ENCODE data around the gene KIF3B. TPM values are rescaled to one million over a fixed set of nuclear protein-coding genes. Genes with fewer than 3 reads are reported as not detected.

The KIF3B gene
- total RNA-seq, 1 experiment from 2014 or later, result 31.5 TPM

DNA sequence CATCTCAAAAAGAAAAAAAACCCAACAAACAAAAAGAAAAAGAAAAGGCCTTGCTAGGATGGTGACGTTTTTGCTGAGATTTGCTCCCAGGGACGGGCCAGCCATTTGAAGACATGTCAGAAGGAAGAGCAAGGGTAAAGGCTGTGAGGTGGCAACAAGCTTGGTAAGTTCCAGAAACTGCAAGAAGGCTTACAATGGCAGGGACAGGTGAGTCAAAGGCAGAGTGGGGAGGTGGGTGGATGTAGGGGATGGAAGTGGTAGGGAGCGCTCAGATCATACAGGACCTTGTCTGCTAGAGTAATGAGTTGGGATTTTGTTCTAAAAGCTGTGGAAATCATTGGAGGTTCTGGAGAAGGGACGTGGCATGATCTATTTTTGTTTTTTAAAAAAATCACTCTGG is 4.3 kb downstream of the KIF3B start:
- peaks cover 3 to 23% of the 10 kb centered on the region in 2 experiments for H3K4me1 ChIP-seq (ENCODE audit: control insufficient read depth in 1 of 2, insufficient read depth in 2 of 2, low read length in 2 of 2)
- no peaks in the 10 kb centered on the region for H4K20me1 ChIP-seq (ENCODE audit: insufficient read depth)
- DNase-seq (ENCODE audit: low read depth, low spot score), result no peak
- no peak overlapping the region for H2AFZ ChIP-seq (ENCODE audit: low read depth, low read length, poor library complexity, severe bottlenecking)
- RAD21 ChIA-PET (ENCODE audit: low non-redundant PET in 1 of 2, low total read pairs in 2 of 2, uncharacterized antibody in 2 of 2, unreplicated experiment in 2 of 2), result no interaction called here
- CTCF ChIA-PET, result no interaction called here
- no TSS peak for BruUV-seq (replicated peaks)
- H3K27ac ChIP-seq (ENCODE audit: low read depth, low read length), result no peak overlapping the region
- no peak overlapping the region for H3K9ac ChIP-seq (ENCODE audit: low read length)
- intact Hi-C loops (cut with micrococcal nuclease), result no loop called here
- H3K4me3 ChIP-seq (replicated peaks in 1 of 2; ENCODE audit: low read depth in 1 of 2, low read length in 2 of 2), result no peak overlapping the region
- no peaks in the 10 kb centered on the region for H3K9me3 ChIP-seq (ENCODE audit: control insufficient read depth in 1 of 2, insufficient read depth in 1 of 2, low read depth in 1 of 2, low read length in 2 of 2)
- no peaks in the 10 kb centered on the region for H3K9me2 ChIP-seq (ENCODE audit: insufficient read depth)
- H3K27me3 ChIP-seq (ENCODE audit: insufficient read depth, low read length), result no peaks in the 10 kb centered on the region
- ATAC-seq, result no peak
- TF ChIP-seq CEBPB (IDR thresholded peaks at IDR 0.05; ENCODE audit: low read depth) (no peak), SP1 (IDR thresholded peaks at IDR 0.05; ENCODE audit: low read depth) (no peak), TCF7L2 (IDR thresholded peaks at IDR 0.05; ENCODE audit: borderline replicate concordance, extremely low read depth, insufficient read depth, insufficient read length) (no peak), SIN3A (IDR thresholded peaks at IDR 0.05; ENCODE audit: low read depth) (no peak), RAD21 (IDR thresholded peaks at IDR 0.05; ENCODE audit: low read depth) (no peak), YY1 (IDR thresholded peaks at IDR 0.05; ENCODE audit: extremely low read depth, insufficient replicate concordance, low read depth, low read length) (no peak), SRF (IDR thresholded peaks at IDR 0.05; ENCODE audit: low read depth) (no peak), EGR1 (IDR thresholded peaks at IDR 0.05; ENCODE audit: low read depth) (no peak), EZH2 (IDR thresholded peaks at IDR 0.05) (no peak), ZFX (IDR thresholded peaks at IDR 0.05) (no peak), CBX3 (IDR thresholded peaks at IDR 0.05; ENCODE audit: low read depth) (no peak), EZH2phosphoT487 (IDR thresholded peaks at IDR 0.05; ENCODE audit: borderline replicate concordance) (no peak)
- TF ChIP-seq, protein P1, sequence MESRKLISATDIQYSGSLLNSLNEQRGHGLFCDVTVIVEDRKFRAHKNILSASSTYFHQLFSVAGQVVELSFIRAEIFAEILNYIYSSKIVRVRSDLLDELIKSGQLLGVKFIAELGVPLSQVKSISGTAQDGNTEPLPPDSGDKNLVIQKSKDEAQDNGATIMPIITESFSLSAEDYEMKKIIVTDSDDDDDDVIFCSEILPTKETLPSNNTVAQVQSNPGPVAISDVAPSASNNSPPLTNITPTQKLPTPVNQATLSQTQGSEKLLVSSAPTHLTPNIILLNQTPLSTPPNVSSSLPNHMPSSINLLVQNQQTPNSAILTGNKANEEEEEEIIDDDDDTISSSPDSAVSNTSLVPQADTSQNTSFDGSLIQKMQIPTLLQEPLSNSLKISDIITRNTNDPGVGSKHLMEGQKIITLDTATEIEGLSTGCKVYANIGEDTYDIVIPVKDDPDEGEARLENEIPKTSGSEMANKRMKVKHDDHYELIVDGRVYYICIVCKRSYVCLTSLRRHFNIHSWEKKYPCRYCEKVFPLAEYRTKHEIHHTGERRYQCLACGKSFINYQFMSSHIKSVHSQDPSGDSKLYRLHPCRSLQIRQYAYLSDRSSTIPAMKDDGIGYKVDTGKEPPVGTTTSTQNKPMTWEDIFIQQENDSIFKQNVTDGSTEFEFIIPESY (IDR thresholded peaks at IDR 0.05; ENCODE audit: extremely low read depth, insufficient replicate concordance, low read length), result no peak
- TF ChIP-seq, protein P2, sequence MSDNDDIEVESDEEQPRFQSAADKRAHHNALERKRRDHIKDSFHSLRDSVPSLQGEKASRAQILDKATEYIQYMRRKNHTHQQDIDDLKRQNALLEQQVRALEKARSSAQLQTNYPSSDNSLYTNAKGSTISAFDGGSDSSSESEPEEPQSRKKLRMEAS (IDR thresholded peaks at IDR 0.05), result no peak
- TF ChIP-seq, protein P3, sequence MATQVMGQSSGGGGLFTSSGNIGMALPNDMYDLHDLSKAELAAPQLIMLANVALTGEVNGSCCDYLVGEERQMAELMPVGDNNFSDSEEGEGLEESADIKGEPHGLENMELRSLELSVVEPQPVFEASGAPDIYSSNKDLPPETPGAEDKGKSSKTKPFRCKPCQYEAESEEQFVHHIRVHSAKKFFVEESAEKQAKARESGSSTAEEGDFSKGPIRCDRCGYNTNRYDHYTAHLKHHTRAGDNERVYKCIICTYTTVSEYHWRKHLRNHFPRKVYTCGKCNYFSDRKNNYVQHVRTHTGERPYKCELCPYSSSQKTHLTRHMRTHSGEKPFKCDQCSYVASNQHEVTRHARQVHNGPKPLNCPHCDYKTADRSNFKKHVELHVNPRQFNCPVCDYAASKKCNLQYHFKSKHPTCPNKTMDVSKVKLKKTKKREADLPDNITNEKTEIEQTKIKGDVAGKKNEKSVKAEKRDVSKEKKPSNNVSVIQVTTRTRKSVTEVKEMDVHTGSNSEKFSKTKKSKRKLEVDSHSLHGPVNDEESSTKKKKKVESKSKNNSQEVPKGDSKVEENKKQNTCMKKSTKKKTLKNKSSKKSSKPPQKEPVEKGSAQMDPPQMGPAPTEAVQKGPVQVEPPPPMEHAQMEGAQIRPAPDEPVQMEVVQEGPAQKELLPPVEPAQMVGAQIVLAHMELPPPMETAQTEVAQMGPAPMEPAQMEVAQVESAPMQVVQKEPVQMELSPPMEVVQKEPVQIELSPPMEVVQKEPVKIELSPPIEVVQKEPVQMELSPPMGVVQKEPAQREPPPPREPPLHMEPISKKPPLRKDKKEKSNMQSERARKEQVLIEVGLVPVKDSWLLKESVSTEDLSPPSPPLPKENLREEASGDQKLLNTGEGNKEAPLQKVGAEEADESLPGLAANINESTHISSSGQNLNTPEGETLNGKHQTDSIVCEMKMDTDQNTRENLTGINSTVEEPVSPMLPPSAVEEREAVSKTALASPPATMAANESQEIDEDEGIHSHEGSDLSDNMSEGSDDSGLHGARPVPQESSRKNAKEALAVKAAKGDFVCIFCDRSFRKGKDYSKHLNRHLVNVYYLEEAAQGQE (IDR thresholded peaks at IDR 0.05; ENCODE audit: low read depth), result no peak
- TF ChIP-seq, protein P4, sequence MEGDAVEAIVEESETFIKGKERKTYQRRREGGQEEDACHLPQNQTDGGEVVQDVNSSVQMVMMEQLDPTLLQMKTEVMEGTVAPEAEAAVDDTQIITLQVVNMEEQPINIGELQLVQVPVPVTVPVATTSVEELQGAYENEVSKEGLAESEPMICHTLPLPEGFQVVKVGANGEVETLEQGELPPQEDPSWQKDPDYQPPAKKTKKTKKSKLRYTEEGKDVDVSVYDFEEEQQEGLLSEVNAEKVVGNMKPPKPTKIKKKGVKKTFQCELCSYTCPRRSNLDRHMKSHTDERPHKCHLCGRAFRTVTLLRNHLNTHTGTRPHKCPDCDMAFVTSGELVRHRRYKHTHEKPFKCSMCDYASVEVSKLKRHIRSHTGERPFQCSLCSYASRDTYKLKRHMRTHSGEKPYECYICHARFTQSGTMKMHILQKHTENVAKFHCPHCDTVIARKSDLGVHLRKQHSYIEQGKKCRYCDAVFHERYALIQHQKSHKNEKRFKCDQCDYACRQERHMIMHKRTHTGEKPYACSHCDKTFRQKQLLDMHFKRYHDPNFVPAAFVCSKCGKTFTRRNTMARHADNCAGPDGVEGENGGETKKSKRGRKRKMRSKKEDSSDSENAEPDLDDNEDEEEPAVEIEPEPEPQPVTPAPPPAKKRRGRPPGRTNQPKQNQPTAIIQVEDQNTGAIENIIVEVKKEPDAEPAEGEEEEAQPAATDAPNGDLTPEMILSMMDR (IDR thresholded peaks at IDR 0.05 in 2 of 3, conservative IDR thresholded peaks at IDR 0.05 in 1 of 3; ENCODE audit: borderline replicate concordance in 1 of 3, insufficient read depth in 1 of 3, low read depth in 2 of 3, low read length in 2 of 3), result no peak
- no peak overlapping the region for H3K4me2 ChIP-seq (ENCODE audit: low read length)
- 0 out of 4 replicates have a peak, but pooled peaks cover 0 to 2% of the 10 kb centered on the region in 2 experiments for H3K36me3 ChIP-seq (ENCODE audit: control insufficient read depth in 1 of 2, insufficient read depth in 2 of 2, low read length in 2 of 2)
- POLR2A ChIA-PET, result no interaction called here
- peaks cover 36% of the 10 kb centered on the region for H3K79me2 ChIP-seq (ENCODE audit: insufficient read depth, low read length)

All from HCT116 (cell line).